Left renal pelvis (tissue), 4 donors: ENCODE data around the gene COBLL1. TPM values are rescaled to one million over a fixed set of nuclear protein-coding genes. Genes with fewer than 3 reads are reported as not detected.
A peak's percentile ranks its signal among the peaks of the same experiment; 100 is the strongest.

Experiments used
- DNase-seq, 4 donors: peaks; one replicate each; pipeline ENCODE4 v3.0.0-alpha.2; 2013; ENCODE audit warnings: low read depth in 4 of 4, low spot score in 3 of 4
- polyA plus RNA-seq, 4 donors: library from polyadenylated mRNA; unstranded; fragments of 120-200 nt; gene quantifications; one replicate each; pipeline ENCODE4 v1.2.1, GENCODE V29; 2013; ENCODE audit not compliant: insufficient read length in 4 of 4

The COBLL1 gene
- polyA plus RNA-seq, 4 donors: 9.3 to 158 (median 132) TPM

GRCh38 chr2:164691346-164691887, 150.2 kb downstream of the COBLL1 start:
- DNase-seq: no peak

- DNase-seq: no peak
Observed at GRCh38 chr2:164690361-164690760, 151.3 kb downstream of the COBLL1 start.

- no peak for DNase-seq
Observed at GRCh38 chr2:164688896-164689419, 152.7 kb downstream of the COBLL1 start.

- DNase-seq: no peak
Observed at GRCh38 chr2:164681009-164681408, 160.6 kb downstream of the COBLL1 start.

GRCh38 chr2:164678631-164679149, 162.9 kb downstream of the COBLL1 start:
- DNase-seq: peak in 1 of 4 donors; percentile 25

GRCh38 chr2:164677733-164678132, 163.9 kb downstream of the COBLL1 start:
- DNase-seq: no peak

GRCh38 chr2:164677271-164677670, 164.4 kb downstream of the COBLL1 start:
- no peak for DNase-seq

GRCh38 chr2:164675687-164676086, 165.9 kb downstream of the COBLL1 start:
- DNase-seq: no peak

- DNase-seq: no peak
Observed at GRCh38 chr2:164675027-164675426, 166.6 kb downstream of the COBLL1 start.

GRCh38 chr2:164671664-164672396, 169.8 kb downstream of the COBLL1 start:
- no peak for DNase-seq

GRCh38 chr2:164669291-164669690, 172.3 kb downstream of the COBLL1 start:
- DNase-seq: no peak

- no peak for DNase-seq
Observed at GRCh38 chr2:164667566-164667965, 174.1 kb downstream of the COBLL1 start.

GRCh38 chr2:164664070-164664469, 177.6 kb downstream of the COBLL1 start:
- DNase-seq: no peak

- DNase-seq: no peak
Observed at GRCh38 chr2:164662868-164663631, 178.6 kb downstream of the COBLL1 start.

GRCh38 chr2:164662066-164662465, 179.6 kb downstream of the COBLL1 start:
- DNase-seq: no peak

GRCh38 chr2:164661349-164661748, 180.3 kb downstream of the COBLL1 start:
- DNase-seq: no peak

- DNase-seq: no peak
Observed at GRCh38 chr2:164657129-164657528, 184.5 kb downstream of the COBLL1 start.

GRCh38 chr2:164655750-164656149, 185.9 kb downstream of the COBLL1 start:
- no peak for DNase-seq

- DNase-seq: no peak
Observed at GRCh38 chr2:164655336-164655735, 186.3 kb downstream of the COBLL1 start.

GRCh38 chr2:164651361-164651760, 190.3 kb downstream of the COBLL1 start:
- no peak for DNase-seq

- no peak for DNase-seq
Observed at GRCh38 chr2:164644036-164644700, 197.5 kb downstream of the COBLL1 start.
